NCI-H524 treated with DMSO at 0.1 percent for 48 hours (cell line): ENCODE measurements around the gene TRAPPC2B.
"Not testable (repeated sequence)": the region's sequence is repeated elsewhere in the genome, so short reads cannot be mapped to it uniquely, and the experiment has no call there.

ENCODE experiments used
- DNase-seq: peaks from one replicate; lab custom pipeline; 2025; lab: John Stamatoyannopoulos, UW

TRAPPC2B gene

GRCh38 chr19:57374647-57375046 is 11.3 kb downstream of the TRAPPC2B start:
- DNase-seq = not testable (repeated sequence)

GRCh38 chr19:57376151-57376550 is 12.8 kb downstream of the TRAPPC2B start:
- no peak for DNase-seq

- no peak for DNase-seq
These were observed 14.3 kb downstream of the TRAPPC2B start for GRCh38 chr19:57377498-57378146.

- DNase-seq = no peak
These were observed 17.6 kb downstream of the TRAPPC2B start for GRCh38 chr19:57380923-57381322.

- no peak for DNase-seq
These were observed 19.6 kb downstream of the TRAPPC2B start for GRCh38 chr19:57382806-57383488.

GRCh38 chr19:57389194-57389729 is 25.9 kb downstream of the TRAPPC2B start:
- no peak for DNase-seq

GRCh38 chr19:57389730-57390598 is 26.6 kb downstream of the TRAPPC2B start, which contains the start of gene ZNF548:
Gene ZNF548, plus strand, starts transcription at chr19:57389854. Its CDS starts 246 bp downstream, at chr19:57390100.
- peak; percentile 94 for DNase-seq

GRCh38 chr19:57395710-57396109 is 32.4 kb downstream of the TRAPPC2B start:
- no peak for DNase-seq

GRCh38 chr19:57398868-57399267 is 35.5 kb downstream of the TRAPPC2B start:
- DNase-seq = no peak

- no peak for DNase-seq
These were observed 40.6 kb downstream of the TRAPPC2B start for GRCh38 chr19:57403737-57404563.

GRCh38 chr19:57406516-57407123 is 43.3 kb downstream of the TRAPPC2B start:
- DNase-seq = peak; percentile 41

- peak; percentile 74 for DNase-seq
These were observed 47.7 kb downstream of the TRAPPC2B start, which contains the start of gene ZNF17 for GRCh38 chr19:57410877-57411671. Gene ZNF17, plus strand, starts transcription at chr19:57411161. Its CDS starts 2,455 bp downstream, at chr19:57413616.
